ENCODE measurements around the gene FAM98C.
"Not testable (repeated sequence)": the region's sequence is repeated elsewhere in the genome, so short reads cannot be mapped to it uniquely, and the experiment has no call there.

Gene FAM98C

GRCh38 chr19:38402967-38403674 lies at the start of gene FAM98C:
FAM98C (plus strand) TSS chr19:38403093; CDS start chr19:38403154, 61 bp downstream.
- peak; percentile 96 for DNase-seq

GRCh38 chr19:38355728-38356725 lies 46.9 kb upstream of the FAM98C start:
- DNase-seq, result no peak

GRCh38 chr19:38358071-38358470 lies 44.8 kb upstream of the FAM98C start:
- DNase-seq, result no peak

- DNase-seq, result no peak
Measured at GRCh38 chr19:38359242-38360021, 43.5 kb upstream of the FAM98C start.

GRCh38 chr19:38360351-38360750 lies 42.5 kb upstream of the FAM98C start:
- DNase-seq, result no peak

- DNase-seq, result no peak
Measured at GRCh38 chr19:38360839-38361631, 41.9 kb upstream of the FAM98C start.

- peak; percentile 83 for DNase-seq
Measured at GRCh38 chr19:38361633-38362075, 41.2 kb upstream of the FAM98C start.

GRCh38 chr19:38362076-38362945 lies 40.6 kb upstream of the FAM98C start:
- DNase-seq, result peak; percentile 67

GRCh38 chr19:38362946-38363688 lies 39.8 kb upstream of the FAM98C start:
- DNase-seq, result not testable (repeated sequence)

GRCh38 chr19:38367041-38367440 lies 35.9 kb upstream of the FAM98C start:
- no peak for DNase-seq

GRCh38 chr19:38369584-38369983 lies 33.3 kb upstream of the FAM98C start:
- DNase-seq, result no peak

GRCh38 chr19:38370299-38370698 lies 32.6 kb upstream of the FAM98C start:
- peak; percentile 70 for DNase-seq

- DNase-seq, result no peak
Measured at GRCh38 chr19:38371081-38371480, 31.8 kb upstream of the FAM98C start.

- no peak for DNase-seq
Measured at GRCh38 chr19:38373907-38374331, 29.0 kb upstream of the FAM98C start.

GRCh38 chr19:38374332-38375097 lies 28.4 kb upstream of the FAM98C start, which contains the start of gene PSMD8:
PSMD8 (plus strand) TSS chr19:38374571; CDS start chr19:38374602, 31 bp downstream.
- DNase-seq, result peak; percentile 99

GRCh38 chr19:38375098-38375493 lies 27.8 kb upstream of the FAM98C start:
- DNase-seq, result no peak

GRCh38 chr19:38375748-38376147 lies 27.1 kb upstream of the FAM98C start:
- DNase-seq, result no peak

GRCh38 chr19:38376576-38376975 lies 26.3 kb upstream of the FAM98C start:
- no peak for DNase-seq

GRCh38 chr19:38377052-38377451 lies 25.8 kb upstream of the FAM98C start:
- no peak for DNase-seq
